ENCODE data around the gene PDLIM7. TPM values are rescaled to one million over a fixed set of nuclear protein-coding genes. Genes with fewer than 3 reads are reported as not detected.

Gene PDLIM7
- polyA plus RNA-seq, 3 donors: 62.4 to 72.7 (median 69.0) TPM

DNA sequence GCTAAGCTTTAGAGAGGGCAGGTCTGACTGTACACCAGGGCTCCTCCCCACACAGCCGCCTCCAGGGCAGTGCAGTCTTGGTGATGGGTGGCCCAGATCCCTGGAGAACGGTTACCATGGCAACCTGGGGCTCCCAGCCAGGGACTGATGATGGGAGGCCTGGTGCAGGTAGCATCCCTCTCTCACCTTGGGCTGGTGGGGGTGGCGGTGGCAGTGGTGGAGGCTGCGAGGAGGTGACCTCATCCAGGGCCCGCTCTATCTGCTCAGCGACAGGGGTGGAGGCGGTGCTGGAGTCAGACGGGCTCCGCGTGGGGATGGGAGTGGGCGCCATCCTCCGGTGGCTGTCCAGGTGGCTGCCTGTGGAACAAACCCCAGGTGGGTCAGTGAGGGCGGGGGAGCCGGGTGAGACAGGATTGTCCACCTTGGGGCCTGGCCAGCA is 38.5 kb downstream of the PDLIM7 start:
- no peak for DNase-seq (ENCODE audit: low read depth in 3 of 3, low spot score in 2 of 3)

- DNase-seq (ENCODE audit: low read depth in 3 of 3, low spot score in 2 of 3): no peak
These were observed 39.3 kb downstream of the PDLIM7 start for GRCh38 chr5:177457852-177458681.

- peak in 2 of 3 donors; percentile 76 to 91 for DNase-seq (ENCODE audit: low read depth in 3 of 3, low spot score in 2 of 3)
These were observed 40.2 kb downstream of the PDLIM7 start for GRCh38 chr5:177456976-177457851.

- no peak for DNase-seq (ENCODE audit: low read depth in 3 of 3, low spot score in 2 of 3)
These were observed 40.8 kb downstream of the PDLIM7 start for GRCh38 chr5:177456591-177456964.

DNA sequence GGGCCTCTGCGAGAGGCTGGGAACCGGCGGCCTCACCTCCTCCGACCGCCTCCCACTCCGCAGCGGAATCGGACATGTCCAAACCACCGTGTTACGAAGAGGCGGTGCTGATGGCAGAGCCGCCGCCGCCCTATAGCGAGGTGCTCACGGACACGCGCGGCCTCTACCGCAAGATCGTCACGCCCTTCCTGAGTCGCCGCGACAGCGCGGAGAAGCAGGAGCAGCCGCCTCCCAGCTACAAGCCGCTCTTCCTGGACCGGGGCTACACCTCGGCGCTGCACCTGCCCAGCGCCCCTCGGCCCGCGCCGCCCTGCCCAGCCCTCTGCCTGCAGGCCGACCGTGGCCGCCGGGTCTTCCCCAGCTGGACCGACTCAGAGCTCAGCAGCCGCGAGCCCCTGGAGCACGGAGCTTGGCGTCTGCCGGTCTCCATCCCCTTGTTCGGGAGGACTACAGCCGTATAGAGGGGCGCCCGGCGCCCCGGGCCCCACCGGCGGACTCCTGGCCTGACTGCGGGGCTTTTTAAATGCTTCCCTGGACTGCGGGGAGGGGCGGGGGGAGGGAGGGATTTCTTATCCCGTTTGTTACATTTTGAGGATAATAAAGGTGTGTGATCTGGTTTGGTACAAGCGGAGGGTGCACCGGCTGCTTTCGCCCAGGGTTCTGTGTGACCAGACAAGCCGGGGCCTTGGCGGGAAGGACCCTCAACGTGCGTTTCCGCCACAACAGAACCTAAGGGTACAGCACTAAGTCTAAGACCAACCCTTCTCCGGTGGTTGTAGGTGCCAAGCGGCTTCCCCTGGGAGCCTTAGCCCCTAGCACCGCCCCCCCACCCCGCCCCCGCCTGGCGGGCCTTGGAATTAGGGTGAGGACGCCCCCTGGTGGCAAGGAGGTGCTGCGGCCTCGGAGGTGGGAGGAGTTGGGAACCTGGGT is 41.5 kb downstream of the PDLIM7 start:
- DNase-seq (ENCODE audit: low read depth in 3 of 3, low spot score in 2 of 3): peak in 2 of 3 donors; percentile 77 to 87

- no peak for DNase-seq (ENCODE audit: low read depth in 3 of 3, low spot score in 2 of 3)
These were observed 42.3 kb downstream of the PDLIM7 start for GRCh38 chr5:177455036-177455660.

GRCh38 chr5:177454397-177455035 is 42.9 kb downstream of the PDLIM7 start:
- DNase-seq (ENCODE audit: low read depth in 3 of 3, low spot score in 2 of 3): peak in 1 of 3 donors; percentile 82

DNA sequence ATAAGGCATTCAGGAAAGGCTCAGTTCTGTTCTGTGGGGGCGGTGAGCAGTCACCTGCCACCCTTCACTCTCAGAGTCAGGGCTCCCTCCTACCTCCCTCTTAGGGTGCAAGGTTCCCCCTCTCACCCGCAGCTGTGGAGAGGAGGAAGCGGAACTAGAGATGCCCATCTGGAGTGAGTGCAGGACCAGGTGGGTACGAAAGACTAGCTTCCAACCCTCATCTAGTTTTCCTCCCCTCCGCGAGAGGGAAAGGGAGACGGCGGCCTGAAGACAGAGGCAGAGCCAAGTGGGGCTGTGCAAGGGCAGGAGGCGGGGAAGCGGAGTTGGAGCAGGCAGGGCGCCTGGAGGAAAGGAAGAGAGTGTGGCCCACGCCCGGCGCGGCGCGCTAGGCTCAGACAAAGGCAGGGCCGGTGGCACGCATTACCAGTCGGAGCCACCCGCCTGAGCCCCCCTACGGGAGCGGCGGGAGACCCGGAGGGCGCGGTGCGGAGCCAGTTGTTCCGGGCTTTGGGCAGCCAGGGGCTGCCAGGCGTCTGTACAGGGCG is 43.5 kb downstream of the PDLIM7 start:
- DNase-seq (ENCODE audit: low read depth in 3 of 3, low spot score in 2 of 3): no peak

DNA sequence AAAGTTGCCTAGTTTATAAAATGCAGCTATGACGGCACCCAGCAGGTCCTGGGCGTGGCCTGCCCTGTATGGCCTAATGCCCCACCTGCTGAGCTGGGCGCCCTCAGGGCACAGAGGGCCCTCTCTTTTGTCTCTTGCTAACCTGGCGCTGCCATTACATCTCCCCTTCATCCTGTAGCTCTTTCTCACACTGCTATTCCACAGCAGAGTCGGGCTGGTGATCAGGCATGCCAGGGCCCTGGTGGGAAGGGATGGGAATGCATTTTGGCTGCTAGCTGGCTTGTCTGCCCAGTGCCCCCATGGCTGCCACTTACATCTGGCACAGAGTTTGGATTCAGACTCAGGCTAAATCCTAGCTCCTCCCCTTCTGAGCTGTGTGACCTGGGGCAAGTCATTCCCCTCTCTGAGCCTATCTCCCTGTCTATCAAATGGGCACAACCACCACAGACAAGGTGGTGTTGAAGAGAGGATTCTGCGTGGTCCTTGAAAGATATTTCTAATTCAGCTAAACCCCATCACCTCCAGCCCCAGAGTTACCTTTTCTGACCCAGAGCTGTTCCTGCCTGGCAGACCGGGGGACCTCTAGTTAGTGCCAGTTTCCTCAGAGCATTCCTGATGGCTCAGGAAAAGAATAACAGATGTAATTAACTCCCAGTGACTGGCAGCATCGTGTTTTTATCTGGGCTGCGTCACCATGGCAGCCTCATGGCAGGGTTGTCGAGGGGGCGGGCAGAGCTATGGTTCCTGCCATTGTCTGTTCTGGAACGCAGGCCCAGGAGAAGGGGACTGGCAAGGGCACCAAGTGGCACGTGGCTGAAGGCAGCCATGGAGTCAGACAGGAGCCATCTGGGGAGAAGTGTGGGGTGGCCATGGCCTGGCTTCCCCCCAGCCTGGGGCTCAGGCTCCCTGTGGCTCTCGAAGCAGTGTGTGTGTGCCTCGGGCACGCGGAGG is 44.4 kb downstream of the PDLIM7 start:
- no peak for DNase-seq (ENCODE audit: low read depth in 3 of 3, low spot score in 2 of 3)

- no peak for DNase-seq (ENCODE audit: low read depth in 3 of 3, low spot score in 2 of 3)
These were observed 46.6 kb downstream of the PDLIM7 start for GRCh38 chr5:177450667-177451424.

- no peak for DNase-seq (ENCODE audit: low read depth in 3 of 3, low spot score in 2 of 3)
These were observed 48.0 kb downstream of the PDLIM7 start for GRCh38 chr5:177449140-177450061.

DNA sequence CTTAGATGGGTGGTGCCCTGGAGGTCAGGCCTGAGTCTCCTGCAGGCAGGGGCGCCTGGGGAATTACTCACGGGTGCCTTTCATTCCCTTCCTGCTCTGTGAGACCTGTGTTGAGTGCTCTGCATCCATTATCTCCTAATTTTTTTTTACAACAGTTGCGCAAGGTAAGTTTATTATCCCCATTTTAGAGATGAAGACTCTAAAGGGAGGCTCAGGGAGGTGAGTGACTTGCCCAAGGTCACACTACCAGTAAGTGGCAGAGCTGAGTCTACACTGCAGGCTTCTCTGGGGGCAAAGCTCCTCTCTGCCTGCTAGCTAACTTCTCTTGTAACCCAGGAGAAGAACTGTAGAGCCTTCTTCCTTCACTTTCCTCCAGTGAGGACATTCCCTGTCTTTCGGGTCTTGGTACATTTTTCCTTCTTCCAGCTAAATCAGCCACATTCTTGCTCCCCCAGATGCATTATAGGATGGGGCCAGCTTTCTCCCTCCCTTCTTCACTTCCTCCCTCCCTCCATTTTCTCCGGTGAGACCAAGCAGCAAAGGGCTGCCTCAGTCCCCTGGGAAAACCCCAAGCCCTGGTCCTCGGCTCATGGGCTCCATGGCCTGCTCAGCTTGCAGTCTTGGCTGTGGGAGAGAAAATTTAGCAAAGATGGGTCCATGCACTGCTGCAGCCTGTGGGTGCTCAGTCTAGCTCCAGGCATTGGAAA is 49.0 kb downstream of the PDLIM7 start:
- DNase-seq (ENCODE audit: low read depth in 3 of 3, low spot score in 2 of 3): no peak

DNA sequence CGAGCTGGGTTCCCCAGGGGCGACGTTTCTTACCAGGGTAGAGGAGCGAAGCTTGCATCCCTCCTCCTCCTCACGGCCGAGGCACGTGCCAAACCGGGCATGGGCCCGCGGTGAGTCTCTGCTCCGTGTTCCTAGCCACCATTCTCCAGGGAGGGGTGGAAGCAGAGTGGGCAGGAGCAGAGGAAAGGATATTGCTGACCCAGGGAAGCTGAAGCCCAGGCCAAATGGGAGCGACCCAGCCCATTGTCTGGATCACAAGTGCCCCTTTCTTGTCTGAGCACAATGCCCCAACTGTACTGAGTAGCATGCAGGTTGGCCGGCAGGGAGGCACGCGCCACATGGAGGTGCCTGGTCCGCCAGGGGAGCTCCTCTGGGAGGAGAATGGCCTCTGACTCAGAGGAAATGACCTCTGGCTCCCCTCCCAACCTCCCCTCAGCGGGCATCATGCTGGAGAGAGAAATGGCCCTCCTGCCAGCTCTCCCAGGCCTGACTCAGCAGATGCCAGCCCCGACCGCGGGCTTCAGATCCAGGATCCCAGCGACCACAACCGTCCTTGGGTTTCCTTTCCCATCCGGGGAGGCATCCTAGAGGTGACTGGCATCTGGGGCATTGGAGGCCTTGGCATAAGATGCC is 49.7 kb downstream of the PDLIM7 start:
- DNase-seq (ENCODE audit: low read depth in 3 of 3, low spot score in 2 of 3): no peak

- peak in 1 of 3 donors; percentile 65 for DNase-seq (ENCODE audit: low read depth in 3 of 3, low spot score in 2 of 3)
These were observed 50.3 kb downstream of the PDLIM7 start for GRCh38 chr5:177447066-177447610.

All from right renal cortex interstitium (tissue), 3 donors.